ENCODE measurements around the gene CCDC13.

Gene CCDC13

GRCh38 chr3:42796332-42796885 lies 23.4 kb upstream of the CCDC13 start:
- DNase-seq (ENCODE audit: low spot score), result no peak

GRCh38 chr3:42795621-42796181 lies 22.6 kb upstream of the CCDC13 start:
- DNase-seq (ENCODE audit: low spot score), result no peak

- no peak for DNase-seq (ENCODE audit: low spot score)
Observed at GRCh38 chr3:42790714-42791229, 17.7 kb upstream of the CCDC13 start.

DNA sequence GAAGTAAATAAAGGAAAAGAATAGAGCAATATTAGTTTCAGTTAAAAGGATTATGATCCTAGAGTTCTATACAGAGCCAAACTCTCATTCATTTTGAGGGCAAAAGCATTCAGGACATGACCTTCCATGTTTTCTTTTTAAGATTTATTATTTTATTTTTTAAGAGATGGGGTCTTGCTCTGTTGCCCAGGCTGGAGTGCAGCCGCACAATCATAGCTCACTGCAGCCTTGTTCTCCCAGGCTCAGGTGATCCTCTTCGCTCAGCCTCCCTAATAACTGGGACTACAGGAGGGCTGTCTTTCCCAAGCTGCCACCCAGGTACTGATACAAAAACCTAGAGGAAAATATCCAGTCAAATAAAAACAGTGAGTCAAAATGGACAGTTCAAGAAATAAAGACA lies 13.6 kb upstream of the CCDC13 start:
- no peak for DNase-seq (ENCODE audit: low spot score)

GRCh38 chr3:42786212-42786611 lies 13.2 kb upstream of the CCDC13 start:
- DNase-seq (ENCODE audit: low spot score), result no peak

DNA sequence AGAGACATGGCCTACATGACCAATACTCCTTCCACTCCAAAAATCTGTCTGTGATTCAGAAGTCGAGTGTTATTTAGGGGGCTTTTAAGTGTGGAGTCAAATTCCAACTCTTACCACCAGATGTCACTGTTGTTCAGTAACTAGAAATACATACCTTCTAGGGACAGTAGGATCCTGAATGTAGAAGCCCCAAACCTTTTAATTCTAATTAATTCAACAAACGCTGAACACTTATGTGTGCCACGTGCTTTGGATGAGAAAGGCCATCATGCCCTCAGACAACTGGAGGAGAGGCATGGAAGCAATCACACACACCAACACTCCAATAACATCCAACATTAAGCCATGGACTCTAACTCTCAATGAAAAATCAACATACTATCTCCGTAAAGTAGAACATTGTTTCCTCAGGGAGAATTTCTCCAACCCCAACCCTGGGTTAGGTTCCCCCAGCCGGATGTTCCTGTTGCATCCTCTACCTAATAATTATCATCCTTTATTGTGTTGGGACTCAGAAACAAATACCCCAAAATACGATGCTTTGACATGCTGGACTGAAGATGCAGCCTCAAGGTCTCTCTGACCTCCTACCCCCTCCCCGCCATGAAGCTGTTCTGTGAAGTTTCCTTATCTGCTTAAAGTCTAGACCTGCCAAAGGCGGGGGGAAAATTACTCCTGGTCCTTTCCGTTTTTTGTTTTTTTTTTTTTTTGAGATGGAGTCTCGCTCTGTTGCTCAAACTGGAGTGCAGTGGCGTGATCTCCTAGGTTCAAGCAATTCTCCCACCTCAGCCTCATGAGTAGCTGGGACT lies 8.0 kb upstream of the CCDC13 start:
- peak; percentile 57 for DNase-seq (ENCODE audit: low spot score)

- DNase-seq (ENCODE audit: low spot score), result no peak
Observed at GRCh38 chr3:42780398-42780797, 7.3 kb upstream of the CCDC13 start.

DNA sequence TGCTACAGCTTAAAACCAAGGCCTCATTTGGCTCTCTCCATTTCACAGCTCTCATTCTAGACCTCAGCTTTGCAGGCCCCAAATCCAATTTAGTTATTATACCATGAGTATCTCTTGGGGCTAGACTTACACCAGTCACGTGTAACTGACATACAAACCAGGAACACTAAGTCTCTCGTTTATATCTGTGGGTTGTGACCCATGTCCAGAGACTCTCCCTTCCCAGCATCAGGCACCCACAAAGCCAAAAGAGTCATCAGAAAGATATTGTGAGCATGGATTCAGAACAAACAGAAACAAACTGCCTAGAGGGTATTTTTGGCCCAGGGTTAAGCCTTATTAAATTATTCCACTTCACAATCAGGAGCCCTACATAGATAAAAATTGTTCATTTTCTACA lies 5.6 kb upstream of the CCDC13 start:
- no peak for DNase-seq (ENCODE audit: low spot score)

DNA sequence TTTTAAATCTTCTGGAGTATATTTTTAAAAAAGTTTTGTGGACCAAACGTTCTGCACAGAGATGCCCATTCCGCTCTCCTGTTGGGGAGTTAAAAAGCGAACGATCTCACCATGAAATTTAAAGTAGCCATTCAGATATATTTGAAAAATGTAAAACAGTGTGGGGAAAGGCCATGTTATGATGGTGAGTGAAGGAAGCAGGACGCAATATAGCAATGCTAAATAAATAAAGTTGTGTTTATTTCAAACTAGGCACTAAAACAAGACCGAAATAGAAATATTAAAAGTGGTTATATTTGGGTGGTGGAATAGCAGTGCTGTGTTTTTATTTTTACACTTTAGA lies 327 bp upstream of the CCDC13 start:
- no peak for DNase-seq (ENCODE audit: low spot score)

GRCh38 chr3:42771271-42771670 lies 1.8 kb downstream of the CCDC13 start:
- DNase-seq (ENCODE audit: low spot score), result no peak

DNA sequence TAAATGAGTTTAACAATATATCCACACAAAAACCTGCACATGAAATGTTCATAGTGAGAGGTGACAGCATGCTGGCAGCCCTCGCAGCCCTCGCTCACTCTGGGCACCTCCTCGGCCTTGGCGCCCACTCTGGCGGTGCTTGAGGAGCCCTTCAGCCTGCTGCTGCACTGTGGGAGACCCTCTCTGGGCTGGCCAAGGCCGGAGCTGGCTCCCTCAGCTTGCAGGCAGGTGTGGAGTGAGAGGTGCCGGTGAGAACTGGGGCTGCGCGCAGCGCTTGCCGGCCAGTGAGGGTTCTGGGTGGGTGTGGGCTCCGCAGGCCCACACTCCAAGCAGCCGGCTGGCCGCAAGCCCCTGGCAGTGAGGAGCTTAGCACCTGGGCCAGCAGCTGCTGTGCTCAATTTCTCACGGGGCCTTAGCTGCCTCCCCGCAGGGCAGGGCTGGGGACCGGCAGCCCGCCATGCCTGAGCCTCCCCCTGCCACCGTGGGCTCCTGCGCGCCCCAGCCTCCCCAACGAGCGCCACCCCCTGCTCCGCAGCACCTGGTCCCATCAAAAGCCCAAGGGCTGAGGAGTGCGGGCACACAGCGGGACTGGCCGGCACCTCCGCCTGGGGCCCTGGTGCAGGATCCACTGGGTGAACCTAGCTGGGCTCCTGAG lies 3.4 kb downstream of the CCDC13 start:
- DNase-seq (ENCODE audit: low spot score), result no peak

DNA sequence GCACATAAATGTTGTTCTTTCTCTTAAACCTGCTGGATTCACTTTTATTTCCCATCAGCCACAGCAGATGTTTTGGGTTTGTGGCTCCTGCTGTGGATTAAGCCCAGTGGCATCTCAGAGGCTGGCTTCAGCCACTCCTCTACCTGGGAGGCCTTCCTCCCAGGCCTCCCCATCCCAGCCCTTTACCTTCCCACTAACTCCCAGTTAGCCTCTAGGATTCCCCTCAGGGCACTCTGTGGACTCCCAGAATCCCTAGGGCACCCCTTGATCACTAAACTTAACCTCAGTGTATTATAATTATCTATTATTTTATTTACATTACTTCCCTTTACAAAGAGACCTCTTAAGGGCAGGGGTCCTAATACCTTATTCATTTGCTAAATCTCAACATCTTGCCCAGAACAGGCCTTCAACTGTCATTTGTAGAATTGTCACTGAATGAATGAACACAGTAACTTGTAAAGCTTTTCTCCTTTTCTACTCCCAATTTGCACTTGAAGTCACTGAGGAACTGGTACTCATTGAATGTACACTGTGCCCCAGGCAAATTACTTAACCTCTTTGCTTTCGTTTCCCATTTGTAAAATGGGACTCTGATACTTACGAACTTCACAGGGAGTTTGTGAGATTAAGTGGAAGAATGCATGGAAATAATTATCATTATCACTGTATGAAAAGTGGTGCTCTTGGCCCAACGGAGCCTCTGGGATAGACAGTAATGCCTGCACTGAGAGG lies 8.3 kb downstream of the CCDC13 start:
- DNase-seq (ENCODE audit: low spot score), result no peak

DNA sequence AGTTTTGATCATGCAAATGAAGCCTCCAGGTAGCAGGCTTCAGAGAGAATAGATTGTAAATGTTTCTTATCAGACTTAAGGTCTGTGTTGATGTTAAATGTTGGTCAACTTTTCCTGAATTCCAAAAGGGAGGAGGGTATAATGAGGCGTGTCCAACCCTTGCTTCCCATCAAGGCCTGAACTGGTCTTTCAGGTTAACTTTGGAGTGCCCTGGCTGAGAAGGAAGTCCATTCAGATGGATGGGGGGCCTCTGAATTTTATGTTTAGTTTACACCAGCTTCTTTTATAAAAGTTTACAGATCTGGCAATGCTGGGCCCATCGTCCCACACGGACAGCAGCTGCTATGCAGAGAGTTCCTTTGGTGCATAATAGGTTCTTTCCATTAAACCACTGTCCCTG lies 8.9 kb downstream of the CCDC13 start:
- DNase-seq (ENCODE audit: low spot score), result no peak

DNA sequence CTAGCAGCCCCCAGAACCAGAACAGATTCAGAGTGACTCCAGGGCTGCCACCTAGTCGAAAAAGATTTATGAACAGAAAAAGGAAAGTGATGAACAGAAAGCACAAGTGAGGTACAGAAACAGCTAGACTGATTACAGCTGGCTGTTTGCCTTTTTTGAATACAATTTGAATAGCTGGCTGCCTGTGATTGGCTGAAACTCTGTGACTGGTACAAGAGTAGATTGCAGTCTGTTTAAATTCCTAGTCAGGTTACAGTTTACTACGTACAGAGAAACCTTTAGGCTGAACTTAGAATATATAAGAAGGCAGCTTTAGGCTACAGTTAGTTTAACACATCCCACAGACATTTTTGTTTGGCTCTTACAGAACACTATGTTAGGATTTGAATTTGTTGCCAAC lies 10.0 kb downstream of the CCDC13 start:
- DNase-seq (ENCODE audit: low spot score), result no peak

- no peak for DNase-seq (ENCODE audit: low spot score)
Observed at GRCh38 chr3:42762046-42762724, 10.9 kb downstream of the CCDC13 start.

- no peak for DNase-seq (ENCODE audit: low spot score)
Observed at GRCh38 chr3:42758126-42758525, 14.9 kb downstream of the CCDC13 start.

DNA sequence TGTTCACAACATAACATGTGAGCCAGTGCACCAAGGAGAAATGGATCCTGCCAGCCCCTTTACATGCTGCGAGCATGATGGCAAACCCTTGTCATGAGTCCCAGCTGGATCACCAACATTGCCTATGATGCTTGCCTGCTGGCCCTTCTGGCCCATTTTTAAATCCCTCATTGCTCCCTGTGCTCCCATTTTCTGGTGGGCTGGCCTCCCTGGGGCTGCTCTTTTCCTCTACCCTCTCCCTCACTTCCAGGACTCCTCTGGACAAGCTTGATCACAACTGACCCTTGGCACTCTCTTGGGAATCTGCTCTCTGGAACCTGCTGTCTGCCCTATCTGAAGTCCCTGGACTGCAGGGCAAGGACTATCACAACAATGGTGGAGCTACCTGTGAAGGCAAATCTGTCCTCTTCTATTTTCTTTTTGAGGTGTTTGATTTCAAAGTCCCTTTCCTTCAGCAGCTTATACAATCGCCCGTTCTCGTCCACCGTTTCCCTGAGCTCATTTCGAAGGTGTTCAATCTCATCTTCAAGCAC lies 16.3 kb downstream of the CCDC13 start:
- DNase-seq (ENCODE audit: low spot score), result no peak

DNA sequence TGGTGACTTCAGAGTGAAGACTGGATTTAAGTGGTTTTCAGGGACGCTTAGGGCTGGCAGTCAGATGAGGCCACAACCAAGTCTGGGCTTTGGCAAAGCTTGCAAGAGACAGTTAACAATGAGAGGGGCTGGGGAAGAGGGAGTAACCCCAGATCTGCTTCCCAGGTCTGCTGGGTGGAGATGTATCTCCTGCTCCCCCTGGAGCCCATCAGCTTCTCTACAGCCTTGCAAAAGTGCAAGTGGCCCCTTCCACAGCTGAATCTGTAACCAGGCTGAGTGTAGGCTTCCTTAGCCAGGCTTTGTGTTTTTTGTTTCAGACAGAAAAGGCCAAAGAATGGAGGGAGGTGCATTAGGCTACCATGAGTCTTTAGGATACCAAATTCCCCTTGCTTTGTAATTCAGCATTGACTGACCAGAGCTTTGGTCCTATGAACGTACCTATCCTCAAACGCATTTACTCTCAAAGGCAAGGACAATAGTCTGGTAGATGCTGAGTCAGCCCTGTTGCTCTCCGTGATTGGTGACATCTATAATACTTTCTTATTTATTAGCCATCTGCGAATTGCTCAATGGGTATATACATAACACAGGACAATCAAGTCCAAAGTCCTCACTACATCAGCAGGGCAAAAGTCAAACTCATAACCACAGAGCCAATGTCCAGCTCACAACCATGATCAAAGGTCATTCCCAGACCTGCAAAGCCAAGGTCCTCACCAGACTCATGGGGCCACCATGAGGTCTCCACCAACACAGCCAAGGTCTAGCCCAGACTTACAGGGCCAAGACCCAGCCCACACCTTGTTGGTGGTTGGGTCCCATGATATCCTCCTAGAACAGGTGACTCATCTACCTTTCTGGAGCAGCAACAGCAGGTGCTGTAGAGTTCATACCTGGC lies 17.1 kb downstream of the CCDC13 start:
- peak; percentile 71 for DNase-seq (ENCODE audit: low spot score)

GRCh38 chr3:42753757-42754156 lies 19.3 kb downstream of the CCDC13 start:
- no peak for DNase-seq (ENCODE audit: low spot score)

GRCh38 chr3:42752961-42753360 lies 20.1 kb downstream of the CCDC13 start:
- no peak for DNase-seq (ENCODE audit: low spot score)

Data from SW480 (cell line).